OCI-LY1 (cell line): ENCODE data around the gene YAP1.

ENCODE experiments used
- H2AFZ ChIP-seq: fragments of 200-600 bp; sonication (generic), shearing (Covaris generic); 2 replicates; pipeline ENCODE4 v1.6.0; 2014; ENCODE audit warnings: antibody characterized with exemption, mild to moderate bottlenecking, low read length
- H3F3A ChIP-seq: fragments of 200-600 bp; sonication (generic), shearing (Covaris generic); 2 replicates; pipeline ENCODE4 v1.6.0; 2014; ENCODE audit warnings: mild to moderate bottlenecking, antibody characterized with exemption, low read length, moderate library complexity; ENCODE audit not compliant: insufficient read depth
- H3K27ac ChIP-seq: fragments of 200-600 bp; sonication (generic); 2 replicates; pipeline ENCODE4 v1.5.1; 2014; ENCODE audit warnings: low read length, mixed run types, mild to moderate bottlenecking, low read depth; ENCODE audit not compliant: poor library complexity, severe bottlenecking
- H3K27me3 ChIP-seq: fragments of 200-600 bp; sonication (generic); 2 replicates; pipeline ENCODE4 v1.6.0; 2014; ENCODE audit warnings: antibody characterized with exemption, mild to moderate bottlenecking, low read length, moderate library complexity; ENCODE audit not compliant: insufficient read depth
- H3K36me3 ChIP-seq: fragments of 200-600 bp; sonication (generic); 2 replicates; pipeline ENCODE4 v1.6.1; 2014; ENCODE audit warnings: mild to moderate bottlenecking, antibody characterized with exemption, low read length, moderate library complexity, mixed read lengths; ENCODE audit not compliant: insufficient read depth
- H3K4me1 ChIP-seq: fragments of 200-600 bp; sonication (generic); 2 replicates; pipeline ENCODE4 v1.5.1; 2014; ENCODE audit warnings: mild to moderate bottlenecking, low read length, moderate library complexity; ENCODE audit not compliant: insufficient read depth, severe bottlenecking
- H3K4me2 ChIP-seq: fragments of 200-600 bp; sonication (generic), shearing (Covaris generic); 2 replicates; pipeline ENCODE4 v1.6.1; 2014; ENCODE audit warnings: low read length
- H3K4me3 ChIP-seq: fragments of 200-600 bp; sonication (generic); 2 replicates; pipeline ENCODE4 v1.5.1; 2014; ENCODE audit warnings: low read length, low read depth, mild to moderate bottlenecking, mixed read lengths; ENCODE audit not compliant: poor library complexity, severe bottlenecking
- H3K79me2 ChIP-seq: fragments of 200-600 bp; shearing (Covaris generic); 2 replicates; pipeline ENCODE4 v1.6.1; 2016; ENCODE audit warnings: mixed run types, low read length, mixed read lengths; ENCODE audit not compliant: insufficient read depth
- H3K9ac ChIP-seq: fragments of 200-600 bp; sonication (generic), shearing (Covaris generic); 2 replicates; pipeline ENCODE4 v1.6.1; 2014; ENCODE audit warnings: mild to moderate bottlenecking, low read length, mixed read lengths
- H3K9me2 ChIP-seq: fragments of 200-600 bp; sonication (generic), shearing (Covaris generic); 2 replicates; pipeline ENCODE4 v1.6.1; 2014; ENCODE audit warnings: low read depth, mild to moderate bottlenecking, low read length, mixed read lengths
- H3K9me3 ChIP-seq: fragments of 200-600 bp; shearing (Covaris generic); 2 replicates; pipeline ENCODE4 v1.6.1; 2014; ENCODE audit warnings: low read length, mixed read lengths
- H4K20me1 ChIP-seq: fragments of 200-600 bp; sonication (generic), shearing (Covaris generic); 2 replicates; pipeline ENCODE4 v1.6.0; 2016; ENCODE audit warnings: mild to moderate bottlenecking, low read length; ENCODE audit not compliant: insufficient read depth
- EZH2 ChIP-seq: fragments of 200-600 bp; sonication (generic), shearing (Covaris generic); IDR thresholded peaks from 2 replicates; pipeline ENCODE4 v1.8.0; 2017; ENCODE audit warnings: borderline replicate concordance, mixed run types, mild to moderate bottlenecking, antibody characterized with exemption, low read length, moderate library complexity, mixed read lengths
- TF ChIP-seq, protein P1 (sequence below): fragments of 200-600 bp; sonication (generic), shearing (Covaris generic); IDR thresholded peaks from 2 replicates; pipeline ENCODE4 v1.5.1; 2017; ENCODE audit warnings: mild to moderate bottlenecking, antibody characterized with exemption, low read length, moderate library complexity, mixed read lengths

Gene YAP1

DNA sequence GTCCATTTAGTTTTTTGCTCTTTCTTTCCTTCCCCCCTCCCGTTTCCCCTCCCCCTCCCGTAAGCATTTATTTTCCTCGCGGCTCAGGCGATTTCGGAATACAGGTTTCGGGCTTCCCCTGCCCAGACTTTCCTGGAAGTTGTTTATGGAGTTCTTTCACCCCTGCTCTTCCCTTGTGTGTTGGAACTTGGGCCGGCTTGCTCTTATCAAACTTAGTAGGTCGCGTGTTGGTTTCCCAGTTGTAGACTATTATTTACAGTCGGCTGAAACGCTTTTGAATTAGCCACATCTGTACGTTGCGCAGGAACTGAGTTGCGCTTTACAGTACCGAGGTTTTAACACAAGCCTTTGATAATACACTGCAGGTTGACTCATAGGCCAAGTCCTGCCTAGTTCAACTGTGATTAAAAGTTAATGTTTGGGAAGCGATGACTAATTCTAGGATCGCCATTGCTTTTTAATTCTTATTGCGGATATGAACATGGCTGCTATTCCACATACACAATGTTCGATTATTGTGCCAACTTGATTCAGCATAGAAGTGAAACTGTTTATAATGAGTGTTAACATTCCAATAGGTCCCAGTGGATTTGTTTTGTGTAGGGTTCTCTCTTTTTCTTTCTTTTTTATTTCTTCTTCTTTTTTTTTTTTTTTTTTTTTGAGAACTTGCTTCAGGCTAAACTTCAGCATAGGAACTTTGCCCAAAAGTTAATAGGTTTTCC, 1.7 kb downstream of the YAP1 start:
- no peaks in the 10 kb centered on the region for H3K79me2 ChIP-seq
- no peaks in the 10 kb centered on the region for H3F3A ChIP-seq
- H3K9me2 ChIP-seq, result no peaks in the 10 kb centered on the region
- no peaks in the 10 kb centered on the region for H3K9me3 ChIP-seq
- H3K27ac ChIP-seq, result no peak overlapping the region
- no peaks in the 10 kb centered on the region; the same call in 1 of the 2 replicates for H3K27me3 ChIP-seq
- H2AFZ ChIP-seq, result no peak overlapping the region
- no peak overlapping the region for H3K4me3 ChIP-seq
- no peak overlapping the region for H3K4me2 ChIP-seq
- H4K20me1 ChIP-seq, result no peaks in the 10 kb centered on the region
- no peaks in the 10 kb centered on the region for H3K36me3 ChIP-seq
- H3K4me1 ChIP-seq, result peaks cover 6% of the 10 kb centered on the region
- H3K9ac ChIP-seq, result no peak overlapping the region
- TF ChIP-seq EZH2, result no peak
- TF ChIP-seq, protein P1, sequence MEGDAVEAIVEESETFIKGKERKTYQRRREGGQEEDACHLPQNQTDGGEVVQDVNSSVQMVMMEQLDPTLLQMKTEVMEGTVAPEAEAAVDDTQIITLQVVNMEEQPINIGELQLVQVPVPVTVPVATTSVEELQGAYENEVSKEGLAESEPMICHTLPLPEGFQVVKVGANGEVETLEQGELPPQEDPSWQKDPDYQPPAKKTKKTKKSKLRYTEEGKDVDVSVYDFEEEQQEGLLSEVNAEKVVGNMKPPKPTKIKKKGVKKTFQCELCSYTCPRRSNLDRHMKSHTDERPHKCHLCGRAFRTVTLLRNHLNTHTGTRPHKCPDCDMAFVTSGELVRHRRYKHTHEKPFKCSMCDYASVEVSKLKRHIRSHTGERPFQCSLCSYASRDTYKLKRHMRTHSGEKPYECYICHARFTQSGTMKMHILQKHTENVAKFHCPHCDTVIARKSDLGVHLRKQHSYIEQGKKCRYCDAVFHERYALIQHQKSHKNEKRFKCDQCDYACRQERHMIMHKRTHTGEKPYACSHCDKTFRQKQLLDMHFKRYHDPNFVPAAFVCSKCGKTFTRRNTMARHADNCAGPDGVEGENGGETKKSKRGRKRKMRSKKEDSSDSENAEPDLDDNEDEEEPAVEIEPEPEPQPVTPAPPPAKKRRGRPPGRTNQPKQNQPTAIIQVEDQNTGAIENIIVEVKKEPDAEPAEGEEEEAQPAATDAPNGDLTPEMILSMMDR, result no peak

- TF ChIP-seq, protein P1, result no peak
- no peak for TF ChIP-seq EZH2
- H2AFZ ChIP-seq, result no peak overlapping the region
- H3K4me1 ChIP-seq, result peaks cover 6% of the 10 kb centered on the region
- H3K4me2 ChIP-seq, result no peak overlapping the region
- no peaks in the 10 kb centered on the region for H3K79me2 ChIP-seq
- no peak overlapping the region for H3K27ac ChIP-seq
- H3K9ac ChIP-seq, result no peak overlapping the region
- no peaks in the 10 kb centered on the region for H3F3A ChIP-seq
- H3K9me2 ChIP-seq, result no peaks in the 10 kb centered on the region
- no peaks in the 10 kb centered on the region for H4K20me1 ChIP-seq
- H3K4me3 ChIP-seq, result no peak overlapping the region
- no peaks in the 10 kb centered on the region; the same call in 1 of the 2 replicates for H3K27me3 ChIP-seq
- no peaks in the 10 kb centered on the region for H3K36me3 ChIP-seq
- H3K9me3 ChIP-seq, result no peaks in the 10 kb centered on the region
These were observed 2.2 kb downstream of the YAP1 start for GRCh38 chr11:102112509-102112821.

- Histone ChIP-seq H3K79me2 (no peaks in the 10 kb centered on the region), H3K9me3 (no peaks in the 10 kb centered on the region), H3F3A (no peaks in the 10 kb centered on the region), H3K9me2 (no peaks in the 10 kb centered on the region), H3K9ac (no peak overlapping the region), H2AFZ (no peak overlapping the region), H4K20me1 (no peaks in the 10 kb centered on the region), H3K27me3 (no peaks in the 10 kb centered on the region; the same call in 1 of the 2 replicates), H3K27ac (no peak overlapping the region), H3K4me3 (no peak overlapping the region), H3K4me1 (peaks cover 6% of the 10 kb centered on the region), H3K36me3 (no peaks in the 10 kb centered on the region), H3K4me2 (no peak overlapping the region)
- TF ChIP-seq, protein P1, result no peak
- TF ChIP-seq EZH2, result no peak
These were observed 3.8 kb downstream of the YAP1 start for GRCh38 chr11:102114032-102114431.
